Astrocyte of the spinal cord (primary cell): ENCODE data around the gene IGSF8.
"Not testable (repeated sequence)": the region's sequence is repeated elsewhere in the genome, so short reads cannot be mapped to it uniquely, and the experiment has no call there.

ENCODE experiments used
- DNase-seq: peaks from one replicate; pipeline ENCODE4 v3.0.0; 2011; ENCODE audit warnings: low read depth, low spot score
- H3K4me3 ChIP-seq: 2 replicates; pipeline ENCODE4 v1.5.1; 2011; ENCODE audit warnings: low read depth, mild to moderate bottlenecking, low read length, moderate library complexity
- CTCF ChIP-seq: IDR thresholded peaks from 2 replicates; pipeline ENCODE4 v1.5.1; 2012; ENCODE audit warnings: low read depth, mild to moderate bottlenecking, low read length, inconsistent platforms
- in situ Hi-C: cut with HindIII; loops from 2 replicates; pipeline ENCODE4 v1.10.0; 2017; ENCODE audit warnings: low sequenced_read_pairs

IGSF8 gene

DNA sequence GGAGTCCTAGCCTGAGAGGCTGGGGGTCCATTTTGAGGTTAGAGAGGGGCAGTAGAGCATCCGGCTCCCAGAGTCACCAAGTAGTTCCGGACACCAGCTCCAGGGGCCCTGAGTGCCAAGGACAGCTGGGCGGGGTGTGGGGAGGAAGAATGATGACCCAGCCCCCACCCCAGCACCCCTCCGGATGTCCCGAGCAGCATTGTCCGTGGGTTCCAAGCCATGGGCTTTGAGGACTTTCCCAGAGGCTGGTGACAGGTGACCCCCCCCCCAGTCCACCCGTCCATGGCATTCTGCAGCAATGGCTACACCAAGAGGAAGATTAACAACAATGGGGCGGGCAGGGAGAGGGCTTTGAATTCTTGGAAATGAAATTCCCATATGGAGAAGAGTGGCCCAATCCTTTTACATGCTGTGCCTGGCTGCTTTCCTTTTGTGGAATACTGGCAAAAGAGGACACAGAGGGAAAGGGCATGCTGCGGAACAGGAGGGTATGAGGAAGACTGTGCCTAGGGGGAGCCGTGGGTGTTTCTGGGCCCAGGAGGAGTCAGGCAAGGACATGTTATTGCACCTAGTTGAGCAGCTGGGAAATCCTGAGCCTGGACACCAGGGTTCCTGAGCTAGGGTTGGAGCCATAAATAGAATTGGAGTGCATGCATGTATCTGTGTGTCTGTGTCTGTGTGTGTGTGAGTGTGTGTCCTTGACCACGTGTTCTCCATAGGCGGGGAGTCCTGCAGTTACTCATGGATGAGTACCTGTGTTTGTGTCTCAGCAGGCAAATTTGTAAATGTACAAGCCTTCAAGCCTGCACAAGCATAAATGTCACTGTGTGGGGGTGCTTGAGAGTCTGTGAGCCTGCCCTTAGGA, 18.1 kb upstream of the IGSF8 start:
- in situ Hi-C loops: no loop called here

DNA sequence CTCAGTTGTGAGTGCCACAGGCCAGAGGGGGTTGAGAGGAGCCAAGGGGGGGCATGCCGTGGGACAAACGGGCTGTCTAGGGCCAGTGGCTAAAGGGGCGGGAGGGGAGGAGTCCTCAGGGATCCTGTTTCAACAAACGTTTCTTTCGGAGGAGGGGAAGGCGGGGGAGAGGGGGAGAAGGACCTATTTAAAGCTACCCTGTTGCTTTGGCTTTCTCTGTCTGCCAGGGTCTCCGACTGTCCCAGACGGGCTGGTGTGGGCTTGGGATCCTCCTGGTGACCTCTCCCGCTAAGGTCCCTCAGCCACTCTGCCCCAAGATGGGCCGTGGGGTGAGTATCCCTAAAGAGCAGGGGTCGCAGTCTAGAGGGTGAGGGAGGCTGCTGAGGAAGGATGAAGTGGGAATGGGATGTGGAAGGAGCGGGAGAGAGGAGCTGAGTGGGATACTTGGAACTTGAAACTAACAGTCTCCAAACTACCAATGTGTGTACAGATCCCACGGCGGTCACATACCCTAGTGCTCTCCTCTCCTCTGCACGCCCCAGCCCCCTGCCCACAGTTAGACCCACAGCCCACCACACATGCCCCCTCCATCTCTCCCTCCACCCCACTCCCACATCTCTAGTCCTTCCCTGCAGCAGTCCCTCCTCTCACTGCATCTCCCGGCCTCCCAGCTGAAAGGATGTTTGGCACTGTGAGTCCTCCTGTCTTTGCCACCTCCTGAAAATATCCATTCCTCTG, 17.3 kb upstream of the IGSF8 start, which contains the start of gene ATP1A2:
ATP1A2 (plus strand) TSS at position 215 of the 738 bp plus-strand sequence; CDS start at position 318, 103 bp downstream.
- in situ Hi-C loops: no loop called here

More for the DNA sequence above, 18.1 kb upstream of the IGSF8 start:
- H3K4me3 ChIP-seq: peak overlapping the region; percentile 35
- peak; percentile 50 for DNase-seq
- no peak for TF ChIP-seq CTCF

DNA sequence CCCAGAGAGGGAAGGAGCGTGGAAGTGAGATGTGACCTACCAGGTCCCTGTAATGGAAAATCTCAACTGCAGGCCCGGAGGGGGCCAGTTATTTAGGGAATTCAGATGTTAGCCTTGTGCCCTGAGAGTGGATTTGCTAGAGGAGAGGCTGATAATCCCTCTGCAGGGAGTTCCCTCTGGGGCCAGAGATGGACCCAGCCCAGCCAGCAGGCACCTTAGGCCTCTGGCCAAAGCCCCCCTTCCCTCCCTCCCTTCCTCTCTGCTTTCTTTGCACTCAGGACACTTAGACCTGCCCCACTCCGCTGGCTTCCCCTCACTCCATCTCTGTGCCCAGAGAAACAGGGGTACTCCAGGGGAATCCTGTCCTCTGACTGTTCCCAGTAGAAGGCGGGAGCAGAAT, 15.7 kb upstream of the IGSF8 start:
- no peak overlapping the region for H3K4me3 ChIP-seq
- no peak for DNase-seq
- no peak for TF ChIP-seq CTCF
- in situ Hi-C loops: no loop called here

More for the DNA sequence above, 17.3 kb upstream of the IGSF8 start, which contains the start of gene ATP1A2:
- TF ChIP-seq CTCF: no peak
- peak within 1 kb of the TSS; percentile 35 for H3K4me3 ChIP-seq
- DNase-seq: no peak

DNA sequence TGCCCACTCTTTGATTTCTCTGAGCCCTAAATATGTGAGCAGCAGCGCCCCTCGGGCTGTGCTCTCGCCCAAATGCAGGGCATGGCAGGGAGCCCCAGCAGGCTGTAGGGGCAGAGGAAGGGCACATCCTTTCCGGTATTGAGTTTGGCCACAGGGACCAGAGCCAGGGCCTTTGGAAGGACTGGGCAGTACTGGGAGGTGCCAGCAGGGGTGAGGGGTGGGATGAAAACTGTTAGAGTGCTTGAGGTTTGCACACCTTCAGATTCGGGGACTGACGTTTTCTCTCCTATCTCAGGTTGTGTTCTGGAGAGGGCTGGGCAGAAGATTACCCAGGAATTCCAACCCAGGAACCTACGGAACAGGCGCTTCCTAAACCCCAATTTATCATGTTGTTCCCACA, 15.0 kb upstream of the IGSF8 start:
- in situ Hi-C loops: no loop called here
- DNase-seq: no peak
- H3K4me3 ChIP-seq: no peak overlapping the region
- peak; percentile 7 for TF ChIP-seq CTCF

- peak; percentile 46 for DNase-seq
- in situ Hi-C loops: no loop called here
- no peak for TF ChIP-seq CTCF
- H3K4me3 ChIP-seq: no peak overlapping the region
Measured at GRCh38 chr1:160112357-160112756, 13.9 kb upstream of the IGSF8 start.

DNA sequence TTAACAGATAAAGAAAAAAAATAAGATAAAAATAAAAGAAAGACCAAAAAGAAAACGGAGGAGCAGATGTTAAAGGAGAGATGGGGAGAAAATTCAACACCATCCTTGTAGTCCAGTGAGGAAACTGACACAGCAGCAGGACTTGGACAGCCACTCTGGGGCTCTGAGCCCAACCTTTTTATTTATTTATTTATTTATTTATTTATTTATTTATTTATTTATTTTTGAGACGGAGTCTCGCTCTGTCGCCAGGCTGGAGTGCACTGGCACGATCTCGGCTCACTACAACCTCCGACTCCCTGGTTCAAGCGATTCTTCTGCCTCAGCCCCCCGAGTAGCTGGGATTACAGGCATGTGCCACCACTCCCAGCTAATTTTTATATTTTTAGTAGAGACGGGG, 13.0 kb upstream of the IGSF8 start:
- in situ Hi-C loops, H3K4me3 ChIP-seq: not testable (repeated sequence)

DNA sequence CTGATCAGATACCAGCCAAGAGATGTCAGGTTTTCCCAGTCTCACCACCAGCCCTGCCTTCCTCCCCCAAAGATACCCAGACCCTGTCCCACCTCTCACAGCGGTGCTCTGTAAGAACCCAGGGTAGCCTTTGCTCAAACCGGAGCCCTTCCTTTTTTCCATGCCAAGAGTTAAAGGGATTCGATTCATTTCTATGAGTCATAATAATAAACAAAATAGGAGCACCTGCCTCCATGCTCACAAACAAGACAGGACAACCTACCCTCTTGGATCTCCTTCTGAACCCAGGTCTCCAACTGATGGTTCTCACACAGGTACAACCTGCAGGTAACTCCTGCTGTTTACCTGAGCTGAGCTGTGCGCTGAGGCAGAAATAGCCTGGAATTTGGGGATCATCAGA, 11.3 kb upstream of the IGSF8 start:
- no peak overlapping the region for H3K4me3 ChIP-seq
- TF ChIP-seq CTCF: no peak
- in situ Hi-C loops: no loop called here
- no peak for DNase-seq

More for the DNA sequence above, 13.0 kb upstream of the IGSF8 start:
- DNase-seq: not testable (repeated sequence)
